ENCODE data around the gene ENTR1.
A peak's percentile ranks its signal among the peaks of the same experiment; 100 is the strongest.

Gene ENTR1, protein sequence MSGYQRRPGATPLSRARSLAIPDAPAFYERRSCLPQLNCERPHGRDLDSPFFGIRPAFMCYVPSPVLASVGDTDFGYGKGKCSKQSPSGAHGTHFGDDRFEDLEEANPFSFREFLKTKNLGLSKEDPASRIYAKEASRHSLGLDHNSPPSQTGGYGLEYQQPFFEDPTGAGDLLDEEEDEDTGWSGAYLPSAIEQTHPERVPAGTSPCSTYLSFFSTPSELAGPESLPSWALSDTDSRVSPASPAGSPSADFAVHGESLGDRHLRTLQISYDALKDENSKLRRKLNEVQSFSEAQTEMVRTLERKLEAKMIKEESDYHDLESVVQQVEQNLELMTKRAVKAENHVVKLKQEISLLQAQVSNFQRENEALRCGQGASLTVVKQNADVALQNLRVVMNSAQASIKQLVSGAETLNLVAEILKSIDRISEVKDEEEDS

DNA sequence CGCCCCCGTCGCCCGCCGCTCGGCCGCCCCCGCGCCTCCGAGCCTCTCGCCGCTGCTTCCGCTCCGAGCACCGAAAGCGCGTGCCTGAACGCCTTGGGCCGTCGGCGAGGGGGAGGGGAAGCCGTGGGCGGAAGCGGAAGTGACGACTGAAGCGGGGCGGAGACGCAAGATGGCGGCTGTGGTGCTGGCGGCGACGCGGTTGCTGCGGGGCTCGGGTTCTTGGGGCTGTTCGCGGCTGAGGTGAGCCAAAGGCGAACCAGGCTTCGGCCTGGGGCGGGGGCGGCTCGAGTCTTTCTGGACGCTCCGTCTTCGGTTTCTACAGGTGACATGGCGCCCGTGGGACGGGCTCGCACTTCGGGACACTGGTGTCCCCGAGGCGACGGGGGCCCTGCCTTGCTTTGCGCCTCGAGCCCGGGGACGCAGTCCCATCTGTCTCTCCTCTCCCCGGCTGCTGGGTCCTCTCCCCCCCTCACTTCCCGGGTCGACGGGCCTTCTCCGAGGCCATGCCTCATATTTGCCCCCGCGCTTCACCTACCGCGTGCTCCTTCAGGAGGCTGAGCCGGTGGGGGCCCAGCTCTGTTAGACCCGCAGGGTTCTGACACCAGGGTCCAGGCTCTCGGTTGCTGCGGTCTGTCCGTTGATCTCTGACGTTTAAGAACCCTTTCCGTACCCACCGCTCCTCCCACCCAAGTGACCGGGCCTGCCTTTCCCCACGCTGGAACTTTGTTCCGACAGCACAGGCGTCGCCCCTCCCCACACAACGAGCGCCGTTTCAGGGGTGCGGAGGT lies at the start of gene ENTR1, which contains the start of gene PMPCA:
TSS of gene ENTR1 (minus strand) at position 115 of the 788 bp plus-strand sequence. CDS start 217 bp downstream, outside the sequence.
TSS of gene PMPCA (plus strand) at position 159 of the 788 bp plus-strand sequence. CDS start at position 170, 11 bp downstream.
- H3K9ac ChIP-seq (ENCODE audit: low read length in 5 of 5): peak within 1 kb of the TSS; percentile 22 to 98 (median 95)
- peak within 1 kb of the TSS; percentile 81 for H3K27ac ChIP-seq (ENCODE audit: low read depth, low read length)
- H3K27me3 ChIP-seq (ENCODE audit: control insufficient read depth in 5 of 5, insufficient read depth in 4 of 5, low read length in 5 of 5): no peaks in the 10 kb centered on the region
- H3K36me3 ChIP-seq (ENCODE audit: control insufficient read depth in 5 of 5, insufficient read depth in 5 of 5, low read length in 5 of 5): peaks cover 0 to 50% (median 45%) of the 10 kb centered on the region in 5 donors
- no peaks in the 10 kb centered on the region for H3K9me3 ChIP-seq (ENCODE audit: control insufficient read depth in 5 of 5, low read length in 5 of 5)
- peaks cover 7 to 32% (median 25%) of the 10 kb centered on the region in 5 donors for H3K4me1 ChIP-seq (ENCODE audit: control insufficient read depth in 5 of 5, insufficient read depth in 5 of 5, low read length in 5 of 5)
- peak within 1 kb of the TSS; percentile 74 to 96 (median 91) for H3K4me3 ChIP-seq (ENCODE audit: low read depth in 1 of 5, low read length in 5 of 5)

DNA sequence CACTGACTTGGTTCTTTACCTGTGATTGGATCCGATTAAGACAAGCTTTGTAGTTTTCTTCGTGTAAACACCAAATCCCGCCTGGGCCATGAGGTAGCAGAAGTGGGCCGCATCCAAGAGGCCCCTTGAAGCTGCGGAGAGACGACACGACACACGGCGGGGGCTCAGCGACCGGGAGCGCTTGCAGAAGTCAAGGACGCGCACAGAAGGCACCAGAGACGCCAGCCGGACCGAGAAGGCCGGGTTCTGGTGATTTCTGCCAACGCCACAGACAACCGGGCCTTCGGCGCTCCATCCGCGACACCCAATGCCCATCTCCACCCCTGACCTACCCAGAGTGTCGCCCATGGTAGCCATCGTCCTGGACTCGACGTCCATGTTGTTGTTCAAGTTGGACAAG lies 49.0 kb upstream of the ENTR1 start:
- H3K36me3 ChIP-seq (ENCODE audit: control insufficient read depth in 5 of 5, insufficient read depth in 5 of 5, low read length in 5 of 5): peaks cover 4 to 96% (median 93%) of the 10 kb centered on the region in 5 donors
- H3K9me3 ChIP-seq (ENCODE audit: control insufficient read depth in 5 of 5, low read length in 5 of 5): no peaks in the 10 kb centered on the region
- no peak overlapping the region for H3K4me3 ChIP-seq (ENCODE audit: low read depth in 1 of 5, low read length in 5 of 5)
- no peak overlapping the region for H3K27ac ChIP-seq (ENCODE audit: low read depth, low read length)
- no peak overlapping the region for H3K9ac ChIP-seq (ENCODE audit: low read length in 5 of 5)
- no peaks in the 10 kb centered on the region for H3K4me1 ChIP-seq (ENCODE audit: control insufficient read depth in 5 of 5, insufficient read depth in 5 of 5, low read length in 5 of 5)
- H3K27me3 ChIP-seq (ENCODE audit: control insufficient read depth in 5 of 5, insufficient read depth in 4 of 5, low read length in 5 of 5): no peaks in the 10 kb centered on the region

- Histone ChIP-seq H3K36me3 (ENCODE audit: control insufficient read depth in 5 of 5, insufficient read depth in 5 of 5, low read length in 5 of 5) (peaks cover 3 to 89% (median 84%) of the 10 kb centered on the region in 5 donors), H3K27me3 (ENCODE audit: control insufficient read depth in 5 of 5, insufficient read depth in 4 of 5, low read length in 5 of 5) (no peaks in the 10 kb centered on the region), H3K27ac (ENCODE audit: low read depth, low read length) (no peak overlapping the region), H3K4me1 (ENCODE audit: control insufficient read depth in 5 of 5, insufficient read depth in 5 of 5, low read length in 5 of 5) (no peaks in the 10 kb centered on the region), H3K4me3 (ENCODE audit: low read depth in 1 of 5, low read length in 5 of 5) (no peak overlapping the region), H3K9ac (ENCODE audit: low read length in 5 of 5) (no peak overlapping the region), H3K9me3 (ENCODE audit: control insufficient read depth in 5 of 5, low read length in 5 of 5) (no peaks in the 10 kb centered on the region)
Observed at GRCh38 chr9:136457326-136457725, 46.9 kb upstream of the ENTR1 start.

- Histone ChIP-seq H3K36me3 (ENCODE audit: control insufficient read depth in 5 of 5, insufficient read depth in 5 of 5, low read length in 5 of 5) (peaks cover 3 to 85% (median 80%) of the 10 kb centered on the region in 5 donors), H3K27me3 (ENCODE audit: control insufficient read depth in 5 of 5, insufficient read depth in 4 of 5, low read length in 5 of 5) (no peaks in the 10 kb centered on the region), H3K4me1 (ENCODE audit: control insufficient read depth in 5 of 5, insufficient read depth in 5 of 5, low read length in 5 of 5) (no peaks in the 10 kb centered on the region), H3K27ac (ENCODE audit: low read depth, low read length) (no peak overlapping the region), H3K9ac (ENCODE audit: low read length in 5 of 5) (no peak overlapping the region), H3K9me3 (ENCODE audit: control insufficient read depth in 5 of 5, low read length in 5 of 5) (no peaks in the 10 kb centered on the region), H3K4me3 (ENCODE audit: low read depth in 1 of 5, low read length in 5 of 5) (no peak overlapping the region)
Observed at GRCh38 chr9:136456258-136456657, 45.8 kb upstream of the ENTR1 start.

DNA sequence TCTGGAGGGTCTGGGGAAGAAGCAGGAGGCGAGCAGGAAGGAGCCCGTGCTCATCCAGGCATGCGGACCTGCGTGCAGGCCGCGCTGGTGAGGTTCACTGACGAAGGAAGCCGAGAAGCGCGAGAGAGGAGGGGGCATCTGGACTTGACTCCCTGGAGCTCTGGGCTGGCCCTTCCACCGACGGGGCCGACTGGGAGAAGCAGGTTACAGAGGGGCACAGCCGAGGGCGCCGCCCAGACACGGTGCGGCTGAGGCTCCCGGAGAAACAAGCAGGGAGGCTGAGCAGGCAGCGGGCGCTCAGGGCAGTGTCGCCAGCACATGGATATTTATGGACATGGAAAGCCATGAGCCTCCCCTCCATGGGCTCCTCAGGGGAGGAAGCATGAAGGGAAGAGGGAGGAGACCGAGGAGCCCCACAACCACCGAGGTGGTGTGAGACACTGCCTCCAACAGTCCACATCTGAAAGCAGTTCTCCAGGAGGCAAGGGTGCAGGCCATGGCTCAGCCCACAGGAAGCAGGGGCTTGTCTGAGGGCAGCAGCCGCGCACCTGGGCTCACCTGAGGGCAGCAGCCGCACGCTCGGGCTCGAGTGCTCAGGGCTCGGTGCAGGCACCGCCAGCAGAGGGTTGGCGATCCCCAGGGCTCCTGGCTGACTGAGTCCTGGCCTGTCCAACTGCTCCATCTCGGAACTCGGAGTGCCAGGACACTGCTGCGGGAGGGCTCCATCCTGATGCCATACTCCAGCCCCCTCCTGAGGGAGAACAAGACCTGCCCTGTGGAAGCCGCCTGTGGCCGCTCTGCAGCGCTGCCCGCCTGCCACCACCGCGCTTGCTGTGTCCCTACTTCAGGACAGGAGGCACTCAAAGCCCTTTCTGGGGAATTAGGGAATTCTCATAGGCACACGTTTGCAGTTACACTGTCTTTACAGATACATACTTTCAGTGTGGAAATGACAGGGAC lies 44.9 kb upstream of the ENTR1 start:
- peaks cover 3 to 86% (median 82%) of the 10 kb centered on the region in 5 donors for H3K36me3 ChIP-seq (ENCODE audit: control insufficient read depth in 5 of 5, insufficient read depth in 5 of 5, low read length in 5 of 5)
- no peak overlapping the region for H3K4me3 ChIP-seq (ENCODE audit: low read depth in 1 of 5, low read length in 5 of 5)
- no peaks in the 10 kb centered on the region for H3K9me3 ChIP-seq (ENCODE audit: control insufficient read depth in 5 of 5, low read length in 5 of 5)
- H3K27me3 ChIP-seq (ENCODE audit: control insufficient read depth in 5 of 5, insufficient read depth in 4 of 5, low read length in 5 of 5): no peaks in the 10 kb centered on the region
- no peak overlapping the region for H3K27ac ChIP-seq (ENCODE audit: low read depth, low read length)
- no peaks in the 10 kb centered on the region for H3K4me1 ChIP-seq (ENCODE audit: control insufficient read depth in 5 of 5, insufficient read depth in 5 of 5, low read length in 5 of 5)
- no peak overlapping the region for H3K9ac ChIP-seq (ENCODE audit: low read length in 5 of 5)

GRCh38 chr9:136454026-136454796 lies 43.8 kb upstream of the ENTR1 start:
- H3K27ac ChIP-seq (ENCODE audit: low read depth, low read length): no peak overlapping the region
- H3K36me3 ChIP-seq (ENCODE audit: control insufficient read depth in 5 of 5, insufficient read depth in 5 of 5, low read length in 5 of 5): peaks cover 2 to 89% (median 84%) of the 10 kb centered on the region in 5 donors
- H3K9ac ChIP-seq (ENCODE audit: low read length in 5 of 5): no peak overlapping the region
- H3K9me3 ChIP-seq (ENCODE audit: control insufficient read depth in 5 of 5, low read length in 5 of 5): no peaks in the 10 kb centered on the region
- H3K4me3 ChIP-seq (ENCODE audit: low read depth in 1 of 5, low read length in 5 of 5): no peak overlapping the region
- H3K4me1 ChIP-seq (ENCODE audit: control insufficient read depth in 5 of 5, insufficient read depth in 5 of 5, low read length in 5 of 5): no peaks in the 10 kb centered on the region
- no peaks in the 10 kb centered on the region for H3K27me3 ChIP-seq (ENCODE audit: control insufficient read depth in 5 of 5, insufficient read depth in 4 of 5, low read length in 5 of 5)

GRCh38 chr9:136453326-136453725 lies 42.9 kb upstream of the ENTR1 start:
- Histone ChIP-seq H3K27me3 (ENCODE audit: control insufficient read depth in 5 of 5, insufficient read depth in 4 of 5, low read length in 5 of 5) (no peaks in the 10 kb centered on the region), H3K9me3 (ENCODE audit: control insufficient read depth in 5 of 5, low read length in 5 of 5) (no peaks in the 10 kb centered on the region), H3K36me3 (ENCODE audit: control insufficient read depth in 5 of 5, insufficient read depth in 5 of 5, low read length in 5 of 5) (peaks cover 0 to 89% (median 83%) of the 10 kb centered on the region in 5 donors), H3K27ac (ENCODE audit: low read depth, low read length) (no peak overlapping the region), H3K4me3 (ENCODE audit: low read depth in 1 of 5, low read length in 5 of 5) (no peak overlapping the region), H3K9ac (ENCODE audit: low read length in 5 of 5) (no peak overlapping the region), H3K4me1 (ENCODE audit: control insufficient read depth in 5 of 5, insufficient read depth in 5 of 5, low read length in 5 of 5) (no peaks in the 10 kb centered on the region)

DNA sequence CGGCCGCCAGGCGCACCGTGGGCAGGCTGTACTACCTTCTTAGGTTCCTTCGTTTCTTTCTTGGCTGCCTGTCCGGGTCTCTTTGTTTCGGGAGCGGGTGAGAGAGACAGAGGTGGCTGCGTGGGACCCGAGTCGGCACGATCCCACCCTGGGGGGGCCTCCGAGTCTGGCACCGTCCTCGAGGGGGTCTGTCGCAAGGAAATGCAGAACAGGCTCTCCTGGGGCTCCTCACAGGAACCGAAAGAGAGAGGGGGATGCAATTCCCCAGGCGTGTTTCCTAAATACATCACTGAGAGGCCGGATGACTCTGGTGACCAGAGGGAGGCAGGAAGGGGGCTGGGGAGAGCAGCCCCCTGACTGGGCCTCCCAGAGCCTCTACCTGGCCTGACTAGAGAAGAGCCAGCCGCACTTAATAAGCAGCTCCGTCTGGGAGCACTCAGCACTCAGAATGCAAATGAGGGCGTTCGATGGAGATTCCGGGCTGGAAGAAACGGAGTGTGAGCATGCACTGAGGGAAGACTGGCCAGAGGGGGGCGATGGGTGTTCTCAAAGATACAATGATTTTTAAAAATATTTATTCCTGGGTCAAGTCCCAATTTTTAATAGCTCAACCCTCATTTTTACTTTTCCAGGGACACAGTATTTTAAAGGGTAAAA lies 40.9 kb upstream of the ENTR1 start:
- no peak overlapping the region for H3K27ac ChIP-seq (ENCODE audit: low read depth, low read length)
- no peaks in the 10 kb centered on the region for H3K9me3 ChIP-seq (ENCODE audit: control insufficient read depth in 5 of 5, low read length in 5 of 5)
- no peak overlapping the region for H3K9ac ChIP-seq (ENCODE audit: low read length in 5 of 5)
- H3K4me3 ChIP-seq (ENCODE audit: low read depth in 1 of 5, low read length in 5 of 5): no peak overlapping the region
- H3K36me3 ChIP-seq (ENCODE audit: control insufficient read depth in 5 of 5, insufficient read depth in 5 of 5, low read length in 5 of 5): peaks cover 3 to 90% (median 85%) of the 10 kb centered on the region in 5 donors
- H3K27me3 ChIP-seq (ENCODE audit: control insufficient read depth in 5 of 5, insufficient read depth in 4 of 5, low read length in 5 of 5): no peaks in the 10 kb centered on the region
- H3K4me1 ChIP-seq (ENCODE audit: control insufficient read depth in 5 of 5, insufficient read depth in 5 of 5, low read length in 5 of 5): no peaks in the 10 kb centered on the region

Data from subcutaneous abdominal adipose tissue (tissue), 5 donors.